Fibroblast of the aortic adventitia (primary cell): ENCODE measurements around the gene GSDMA. TPM values are rescaled to one million over a fixed set of nuclear protein-coding genes. Genes with fewer than 3 reads are reported as not detected.

Experiments
- DNase-seq: peaks from one replicate; pipeline ENCODE4 v3.0.0-alpha.2; 2010; ENCODE audit warnings: low read depth
- H3K4me3 ChIP-seq: 2 replicates; pipeline ENCODE4 v1.5.1; 2011; ENCODE audit warnings: low read depth, mild to moderate bottlenecking, control low read depth, low read length, moderate library complexity
- CTCF ChIP-seq: IDR thresholded peaks from 2 replicates; pipeline ENCODE4 v1.5.1; 2011; ENCODE audit warnings: mild to moderate bottlenecking, low read length, control low read depth, inconsistent platforms; ENCODE audit not compliant: insufficient read depth
- total RNA-seq: library from RNA; depleted of rRNA; stranded (reverse); fragments of >200 nt; gene quantifications from 2 replicates; pipeline ENCODE4 v1.2.3, GENCODE V29; 2012; ENCODE audit warnings: low replicate concordance

Gene GSDMA
- total RNA-seq, 1 donor: not detected

DNA sequence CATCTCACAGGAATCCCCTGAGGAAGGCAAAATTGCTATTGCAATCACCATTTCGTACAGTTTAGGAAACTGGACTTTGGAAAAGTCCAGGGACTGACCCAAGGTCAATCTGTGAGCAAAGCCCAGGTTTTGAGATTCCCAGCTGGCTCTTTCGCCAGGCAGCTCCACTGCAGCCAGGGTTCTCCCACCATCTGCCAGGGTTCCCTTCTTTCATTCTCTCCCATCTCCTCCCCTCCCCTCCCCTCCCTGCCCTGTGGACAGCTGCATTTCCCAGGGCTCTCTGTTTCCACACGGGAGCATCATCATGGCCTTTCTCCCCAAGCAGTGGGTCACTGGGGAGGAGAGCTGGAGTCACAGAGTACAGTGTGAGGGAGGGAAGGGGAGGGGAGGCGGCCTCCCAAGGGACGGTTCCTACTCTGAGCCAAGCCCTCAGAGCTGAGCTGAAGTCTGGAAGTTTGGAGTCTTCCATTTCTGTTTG is 11.9 kb upstream of the GSDMA start:
- TF ChIP-seq CTCF: no peak
- H3K4me3 ChIP-seq: no peak overlapping the region
- DNase-seq: peak; percentile 35

DNA sequence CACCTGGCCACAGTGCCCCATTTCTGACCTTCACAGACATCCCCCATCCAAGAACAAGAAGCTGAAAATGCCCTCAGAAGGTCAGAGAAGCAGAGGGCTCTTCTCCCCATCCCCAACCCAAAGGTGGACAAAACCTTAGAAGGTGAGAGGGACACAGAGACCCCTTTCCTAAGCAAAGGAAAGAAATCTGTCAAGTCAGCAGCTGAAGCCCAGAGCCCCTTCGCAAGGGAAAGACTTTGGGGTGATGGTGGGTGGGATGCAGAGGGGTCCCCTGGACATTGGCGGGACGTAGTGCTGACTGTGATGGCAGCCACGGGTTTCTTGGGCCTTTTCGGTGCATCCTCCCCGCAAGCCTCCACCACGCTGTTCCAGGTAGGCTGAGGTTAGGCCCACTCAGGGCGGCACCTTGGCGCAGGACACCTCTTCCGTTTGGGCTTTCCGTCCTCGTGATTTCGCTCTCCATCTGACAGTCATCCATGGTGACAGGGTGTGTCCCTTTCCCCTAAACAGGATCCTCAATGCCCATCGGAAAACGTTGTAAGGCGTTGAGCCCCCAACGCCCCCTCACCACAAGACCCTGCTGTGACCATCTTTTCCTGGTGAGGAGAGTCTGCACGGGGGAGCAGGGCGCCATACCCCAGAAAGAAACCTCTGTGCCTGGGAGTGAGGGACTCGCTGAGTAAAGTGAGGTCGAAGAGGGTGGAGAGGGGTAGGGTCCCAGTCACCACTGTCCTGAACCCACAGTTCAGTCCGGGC is 10.7 kb upstream of the GSDMA start:
- no peak for TF ChIP-seq CTCF
- no peak for DNase-seq
- H3K4me3 ChIP-seq: peak overlapping the region; percentile 61

DNA sequence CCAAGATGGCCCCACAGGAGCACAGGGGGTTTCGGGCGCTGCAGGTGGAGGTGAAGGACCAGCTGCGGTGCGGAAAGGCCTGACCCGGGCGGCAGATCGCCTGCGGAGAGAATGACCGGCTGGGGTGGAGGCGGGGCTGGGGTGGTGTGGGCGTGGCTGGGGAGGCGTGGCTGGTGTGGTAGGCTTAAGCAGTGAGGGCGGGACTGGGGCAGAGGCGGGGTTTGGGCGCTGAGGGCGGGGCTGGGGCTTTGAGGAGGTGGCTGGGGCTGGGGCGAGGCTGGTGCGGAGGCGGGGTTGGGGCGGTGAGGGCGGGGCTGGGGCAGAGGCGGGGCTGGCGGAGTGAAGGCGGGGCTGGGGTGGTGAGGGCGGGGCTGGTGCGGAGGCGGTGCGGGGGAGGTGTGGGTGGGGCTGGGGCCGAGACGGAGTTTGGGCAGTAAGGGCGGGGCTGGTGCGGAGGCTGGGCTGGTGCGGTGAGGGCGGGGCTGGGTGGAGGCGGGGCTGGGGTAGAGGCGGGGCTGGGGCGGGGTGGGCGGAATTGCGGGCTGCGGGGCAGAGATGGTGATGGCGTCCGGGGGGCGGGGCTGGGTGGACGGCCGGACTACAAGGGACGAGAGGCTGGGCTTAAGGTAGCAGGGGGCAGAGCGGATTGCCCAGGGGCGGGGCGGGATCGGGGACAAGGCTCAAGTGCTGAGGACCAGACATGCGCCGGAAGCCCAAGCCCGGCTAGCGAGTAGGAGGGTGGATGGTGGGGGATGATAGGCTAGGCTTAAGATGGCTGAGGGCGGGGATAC is 9.9 kb upstream of the GSDMA start:
- peak; percentile 94 for DNase-seq
- H3K4me3 ChIP-seq: peak overlapping the region; percentile 61
- no peak for TF ChIP-seq CTCF

DNA sequence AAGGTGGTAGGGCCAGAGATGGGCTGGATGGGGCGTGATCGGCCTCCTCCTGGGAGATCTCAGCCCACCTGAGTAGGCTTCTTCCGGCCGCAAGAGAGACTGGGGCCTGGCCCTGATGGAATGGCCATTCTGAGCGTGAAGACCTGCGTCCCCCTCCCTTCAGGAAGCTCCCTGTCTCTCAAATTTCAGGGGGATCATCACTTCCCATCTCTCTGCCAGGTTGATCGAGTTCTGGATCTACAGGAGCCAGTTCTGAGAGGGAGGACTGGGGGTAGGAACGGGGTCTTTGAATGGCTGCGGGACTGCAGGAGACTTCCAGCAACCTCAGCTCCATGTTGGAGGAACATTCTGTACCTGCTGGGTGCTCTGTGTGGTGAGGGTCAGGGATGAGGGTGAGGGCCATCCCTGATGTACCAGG is 9.3 kb upstream of the GSDMA start:
- no peak for TF ChIP-seq CTCF
- peak overlapping the region; percentile 57 for H3K4me3 ChIP-seq
- DNase-seq: no peak

DNA sequence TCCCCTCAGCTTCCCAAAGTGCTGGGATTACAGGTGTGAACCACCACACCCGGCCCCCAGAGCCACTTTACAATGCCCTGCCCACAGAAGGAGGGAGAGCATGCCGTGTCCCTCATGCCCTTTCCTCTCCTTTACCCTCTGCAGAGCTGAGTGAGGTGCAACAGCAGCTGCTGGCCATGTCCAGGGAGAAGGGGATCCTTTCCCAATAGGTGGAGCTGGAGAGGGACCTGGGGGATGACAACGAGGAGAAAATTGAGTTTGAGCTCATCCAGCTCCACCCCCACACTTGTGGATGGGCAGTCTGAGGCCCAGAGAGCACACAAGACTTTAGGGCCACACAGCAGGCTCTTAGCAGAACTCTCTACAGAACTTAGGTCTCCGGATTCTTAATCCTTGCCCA is 7.9 kb upstream of the GSDMA start:
- no peak for TF ChIP-seq CTCF
- DNase-seq: no peak
- no peak overlapping the region for H3K4me3 ChIP-seq

- DNase-seq: no peak
- no peak for TF ChIP-seq CTCF
- H3K4me3 ChIP-seq: no peak overlapping the region
These were observed 7.0 kb upstream of the GSDMA start for GRCh38 chr17:39955726-39956225.
